SW 1271 (cell line): ENCODE measurements around the gene NPAS3.

Source experiments
- DNase-seq, 2 experiments: peaks; one replicate each; lab custom pipeline; 2025; lab: John Stamatoyannopoulos, UW

Gene NPAS3

GRCh38 chr14:33793398-33794110, 854.9 kb downstream of the NPAS3 start:
- no peak for DNase-seq

- no peak for DNase-seq
Measured at GRCh38 chr14:33794791-33795305, 856.2 kb downstream of the NPAS3 start.

GRCh38 chr14:33796356-33796755, 857.7 kb downstream of the NPAS3 start:
- no peak for DNase-seq

GRCh38 chr14:33799705-33800570, 861.3 kb downstream of the NPAS3 start:
- no peak for DNase-seq

GRCh38 chr14:33800735-33801163, 862.1 kb downstream of the NPAS3 start:
- DNase-seq = no peak

GRCh38 chr14:33802737-33803136, 864.1 kb downstream of the NPAS3 start:
- no peak for DNase-seq

GRCh38 chr14:33805593-33805992, 866.9 kb downstream of the NPAS3 start:
- DNase-seq = no peak

- DNase-seq = no peak
Measured at GRCh38 chr14:33806905-33807304, 868.2 kb downstream of the NPAS3 start.

GRCh38 chr14:33808187-33808586, 869.5 kb downstream of the NPAS3 start:
- DNase-seq = no peak

- DNase-seq = no peak
Measured at GRCh38 chr14:33809396-33809981, 870.8 kb downstream of the NPAS3 start.

GRCh38 chr14:33810308-33810707, 871.6 kb downstream of the NPAS3 start:
- DNase-seq = no peak

GRCh38 chr14:33811721-33812120, 873.0 kb downstream of the NPAS3 start:
- no peak for DNase-seq

- DNase-seq = no peak
Measured at GRCh38 chr14:33812181-33812580, 873.5 kb downstream of the NPAS3 start.

- DNase-seq = no peak
Measured at GRCh38 chr14:33812601-33813000, 873.9 kb downstream of the NPAS3 start.

- no peak for DNase-seq
Measured at GRCh38 chr14:33814010-33814409, 875.3 kb downstream of the NPAS3 start.

GRCh38 chr14:33833706-33834465, 895.2 kb downstream of the NPAS3 start:
- DNase-seq = no peak

- DNase-seq = no peak
Measured at GRCh38 chr14:33834466-33835260, 896.0 kb downstream of the NPAS3 start.

GRCh38 chr14:33835261-33835655, 896.6 kb downstream of the NPAS3 start:
- no peak for DNase-seq

GRCh38 chr14:33835677-33836076, 897.0 kb downstream of the NPAS3 start:
- no peak for DNase-seq

- no peak for DNase-seq
Measured at GRCh38 chr14:33836203-33836899, 897.7 kb downstream of the NPAS3 start.
